Ramos (cell line): ENCODE data around the gene PLA2G3.
"Not testable (repeated sequence)": the region's sequence is repeated elsewhere in the genome, so short reads cannot be mapped to it uniquely, and the experiment has no call there.

ENCODE experiments used
- in situ Hi-C: fragments of 300-500 bp; cut with MboI; formaldehyde crosslinking; loops from one replicate; pipeline ENCODE4 v1.14.3; 2022; ENCODE audit warnings: low sequenced_read_pairs; ENCODE audit not compliant: unreplicated experiment

The PLA2G3 gene

GRCh38 chr22:31125521-31126117 lies 14.7 kb downstream of the PLA2G3 start:
- in situ Hi-C loops = no loop called here

GRCh38 chr22:31124811-31125465 lies 15.4 kb downstream of the PLA2G3 start:
- in situ Hi-C loops = no loop called here

DNA sequence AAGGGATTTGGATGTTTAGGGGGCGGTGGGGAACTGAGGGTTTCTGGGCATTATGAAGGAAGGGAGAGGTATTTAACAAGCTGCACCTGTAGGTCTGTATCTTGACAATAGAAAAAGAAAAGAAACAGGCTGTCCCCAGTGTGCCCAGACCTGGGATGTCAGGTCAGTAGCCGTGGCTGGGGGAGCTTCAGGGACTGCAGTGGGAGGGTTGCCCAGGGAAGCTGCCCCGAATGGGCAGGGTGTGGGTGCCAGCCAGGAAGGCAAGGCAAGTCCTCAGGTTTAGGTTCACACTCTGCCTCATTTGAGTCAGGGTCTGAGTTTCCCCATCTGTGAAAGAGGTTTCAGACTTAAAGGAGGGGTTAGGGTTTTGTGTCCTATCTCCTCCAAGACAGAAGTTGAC lies 16.0 kb downstream of the PLA2G3 start:
- in situ Hi-C loops = no loop called here

GRCh38 chr22:31123292-31123602 lies 17.1 kb downstream of the PLA2G3 start:
- in situ Hi-C loops = no loop called here

- in situ Hi-C loops = no loop called here
Measured at GRCh38 chr22:31122532-31123291, 17.6 kb downstream of the PLA2G3 start, which contains the start of gene INPP5J. Gene INPP5J, plus strand, starts transcription at chr22:31122966. Its CDS starts 49 bp downstream, at chr22:31123015.

DNA sequence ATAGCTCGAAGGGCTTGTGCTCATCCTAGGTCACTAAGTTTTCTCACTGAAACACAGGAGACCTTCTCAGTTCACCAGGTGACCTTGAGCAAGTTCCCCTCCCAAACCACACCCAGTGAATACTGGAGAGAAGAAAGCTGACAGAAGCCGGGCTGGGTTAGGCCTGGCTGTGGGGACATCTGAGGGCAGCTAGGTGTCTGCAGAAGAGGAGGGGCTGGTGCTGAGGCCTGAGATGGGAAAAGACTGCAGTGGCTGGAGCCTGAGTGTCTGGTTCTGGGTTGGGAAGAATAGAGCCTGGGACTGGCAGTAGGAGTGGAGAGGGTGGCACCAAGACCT lies 18.1 kb downstream of the PLA2G3 start:
- in situ Hi-C loops = no loop called here

GRCh38 chr22:31121403-31121802 lies 18.9 kb downstream of the PLA2G3 start:
- in situ Hi-C loops = no loop called here

GRCh38 chr22:31120642-31121041 lies 19.7 kb downstream of the PLA2G3 start:
- in situ Hi-C loops = no loop called here

DNA sequence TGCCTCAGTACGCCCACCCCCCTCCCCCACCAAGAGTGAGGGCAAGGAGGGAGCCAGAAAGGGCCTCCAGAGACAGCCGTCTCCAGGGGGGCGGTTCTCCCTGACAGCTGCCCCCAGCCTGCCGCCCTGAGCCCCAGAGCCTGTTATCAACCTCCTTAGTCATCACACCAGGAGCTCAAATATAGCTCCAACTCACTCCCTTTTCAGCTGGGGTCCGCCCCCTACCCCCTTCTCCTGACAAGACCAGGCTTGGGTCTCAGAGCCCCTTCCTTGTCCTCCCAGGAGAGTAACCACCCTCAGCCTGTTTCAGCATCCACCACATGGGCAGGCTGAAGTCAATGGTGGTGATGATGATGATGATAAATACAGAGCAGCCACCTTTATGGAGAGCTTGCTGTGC lies 20.1 kb downstream of the PLA2G3 start:
- in situ Hi-C loops = no loop called here

GRCh38 chr22:31119026-31119717 lies 21.1 kb downstream of the PLA2G3 start:
- in situ Hi-C loops = no loop called here

GRCh38 chr22:31118046-31118820 lies 22.1 kb downstream of the PLA2G3 start:
- in situ Hi-C loops = no loop called here

GRCh38 chr22:31112547-31113091 lies 27.7 kb downstream of the PLA2G3 start:
- in situ Hi-C loops = not testable (repeated sequence)

GRCh38 chr22:31107894-31108218 lies 32.5 kb downstream of the PLA2G3 start:
- in situ Hi-C loops = no loop called here

- in situ Hi-C loops = no loop called here
Measured at GRCh38 chr22:31107178-31107893, 33.0 kb downstream of the PLA2G3 start, which contains the start of gene SELENOM. Gene SELENOM, minus strand, starts transcription at chr22:31107568. Its CDS starts 63 bp downstream, at chr22:31107505.

DNA sequence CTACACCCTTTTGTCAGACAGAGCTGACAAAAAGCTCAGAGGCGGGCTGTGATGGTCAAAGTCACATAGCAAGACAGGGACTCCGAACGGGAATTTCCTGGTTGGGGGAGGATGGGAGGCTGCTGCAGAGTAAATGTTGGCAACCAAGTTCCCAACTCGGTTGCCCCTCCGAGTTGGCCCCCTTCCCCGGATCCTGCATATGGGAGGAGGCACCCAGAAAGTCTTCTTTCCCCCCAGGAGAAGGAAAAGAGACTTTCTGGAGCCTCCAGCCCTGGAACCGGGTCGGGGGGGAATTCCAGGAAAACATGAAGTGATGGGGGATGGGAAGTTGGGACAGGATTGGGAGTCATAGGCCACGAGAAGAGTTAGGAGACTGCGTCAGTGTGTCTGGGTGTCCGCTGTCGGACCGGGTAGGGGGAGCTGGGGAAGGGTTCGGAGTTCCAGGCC lies 33.6 kb downstream of the PLA2G3 start:
- in situ Hi-C loops = no loop called here

GRCh38 chr22:31106001-31106571 lies 34.2 kb downstream of the PLA2G3 start:
- in situ Hi-C loops = no loop called here

DNA sequence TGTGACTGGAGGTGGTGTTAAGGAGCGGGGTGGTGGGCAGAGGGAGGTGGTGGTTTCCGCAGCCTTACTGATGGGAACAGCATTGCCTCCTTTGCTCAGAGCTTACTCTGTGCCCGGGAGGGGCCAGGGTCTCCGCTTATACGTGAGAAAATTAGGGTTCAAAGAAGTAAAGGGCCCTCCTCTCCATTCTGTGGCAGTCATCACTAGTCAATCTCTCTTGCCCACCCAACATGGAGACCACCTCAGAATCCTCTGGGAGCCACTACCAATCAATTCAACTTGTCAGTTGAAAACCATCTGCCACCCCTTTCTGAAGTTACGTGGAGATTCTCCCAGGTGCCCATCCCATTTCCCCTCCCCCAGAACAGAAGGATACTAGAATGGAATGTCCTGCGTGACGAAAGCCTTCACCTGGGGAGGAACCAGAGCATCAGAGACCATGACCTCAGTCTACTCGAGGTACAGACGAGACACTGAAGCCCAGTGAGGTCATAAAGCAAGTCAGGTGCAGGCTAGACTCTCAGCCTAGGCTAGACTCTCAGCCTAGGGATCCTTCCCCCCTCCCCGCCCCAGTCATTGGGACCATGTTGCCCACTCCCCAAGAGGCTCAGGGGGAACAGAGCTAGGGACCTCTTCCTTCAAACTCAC lies 34.9 kb downstream of the PLA2G3 start:
- in situ Hi-C loops = no loop called here

- in situ Hi-C loops = no loop called here
Measured at GRCh38 chr22:31104869-31105268, 35.4 kb downstream of the PLA2G3 start.
